BE2C (cell line): Measurements from ENCODE around the gene CERS2.

ENCODE experiments used
- DNase-seq: peaks from one replicate; pipeline ENCODE4 v3.0.0-alpha.2; 2020
- H3K27me3 ChIP-seq: fragments of 250-450 bp; sonication (Bioruptor Pico); 2 replicates; pipeline ENCODE4 v1.5.1; 2020; ENCODE audit warnings: mild to moderate bottlenecking
- H3K36me3 ChIP-seq: fragments of 250-450 bp; sonication (Bioruptor Pico); 2 replicates; pipeline ENCODE4 v1.5.1; 2020; ENCODE audit warnings: mild to moderate bottlenecking
- H3K4me1 ChIP-seq: fragments of 250-450 bp; sonication (Bioruptor Pico); 2 replicates; pipeline ENCODE4 v1.5.1; 2020
- H3K4me3 ChIP-seq: 2 replicates; pipeline ENCODE4 v1.5.1; 2011; ENCODE audit warnings: low read depth, low read length
- H3K9me3 ChIP-seq: fragments of 250-450 bp; sonication (Bioruptor Pico); 2 replicates; pipeline ENCODE4 v1.5.1; 2020
- CTCF ChIP-seq: IDR thresholded peaks from 2 replicates; pipeline ENCODE4 v1.5.1; 2012; ENCODE audit warnings: mild to moderate bottlenecking, low read depth, low read length

The CERS2 gene

GRCh38 chr1:150968491-150968890 lies 6.1 kb downstream of the CERS2 start:
- peaks cover 58% of the 10 kb centered on the region for H3K36me3 ChIP-seq
- no peak for TF ChIP-seq CTCF

GRCh38 chr1:150967936-150968335 lies 6.7 kb downstream of the CERS2 start:
- Histone ChIP-seq H3K4me1 (peaks cover 19% of the 10 kb centered on the region), H3K27me3 (no peaks in the 10 kb centered on the region), H3K4me3 (no peak overlapping the region), H3K36me3 (peaks cover 64% of the 10 kb centered on the region), H3K9me3 (no peaks in the 10 kb centered on the region)
- no peak for TF ChIP-seq CTCF
- no peak for DNase-seq

More at GRCh38 chr1:150968491-150968890, 6.1 kb downstream of the CERS2 start:
- Histone ChIP-seq H3K9me3 (no peaks in the 10 kb centered on the region), H3K4me1 (peaks cover 19% of the 10 kb centered on the region), H3K4me3 (no peak overlapping the region), H3K27me3 (no peaks in the 10 kb centered on the region)
- no peak for DNase-seq

- Histone ChIP-seq H3K4me3 (no peak overlapping the region), H3K4me1 (peaks cover 2% of the 10 kb centered on the region), H3K9me3 (no peaks in the 10 kb centered on the region), H3K36me3 (peaks cover 77% of the 10 kb centered on the region), H3K27me3 (no peaks in the 10 kb centered on the region)
- no peak for TF ChIP-seq CTCF
- DNase-seq = no peak
These were observed 8.6 kb downstream of the CERS2 start for GRCh38 chr1:150966011-150966410.

GRCh38 chr1:150965605-150966004 lies 9.0 kb downstream of the CERS2 start:
- Histone ChIP-seq H3K4me1 (no peaks in the 10 kb centered on the region; the same call in 1 of the 2 replicates), H3K4me3 (no peak overlapping the region), H3K27me3 (no peaks in the 10 kb centered on the region), H3K9me3 (no peaks in the 10 kb centered on the region), H3K36me3 (peaks cover 82% of the 10 kb centered on the region)
- no peak for TF ChIP-seq CTCF
- DNase-seq = no peak

GRCh38 chr1:150964164-150964489 lies 10.5 kb downstream of the CERS2 start:
- TF ChIP-seq CTCF = no peak

GRCh38 chr1:150963321-150964163 lies 11.1 kb downstream of the CERS2 start:
- TF ChIP-seq CTCF = no peak
- Histone ChIP-seq H3K4me1 (no peaks in the 10 kb centered on the region; the same call in 1 of the 2 replicates), H3K4me3 (no peak overlapping the region), H3K9me3 (no peaks in the 10 kb centered on the region), H3K27me3 (no peaks in the 10 kb centered on the region), H3K36me3 (peaks cover 92% of the 10 kb centered on the region)
- DNase-seq = no peak

More at GRCh38 chr1:150964164-150964489, 10.5 kb downstream of the CERS2 start:
- Histone ChIP-seq H3K9me3 (no peaks in the 10 kb centered on the region), H3K4me1 (no peaks in the 10 kb centered on the region; the same call in 1 of the 2 replicates), H3K4me3 (no peak overlapping the region), H3K36me3 (peaks cover 93% of the 10 kb centered on the region), H3K27me3 (no peaks in the 10 kb centered on the region)
- DNase-seq = no peak
